HG02943 (cell line): ENCODE data around the gene MRPS10.
"Not testable (repeated sequence)": the region's sequence is repeated elsewhere in the genome, so short reads cannot be mapped to it uniquely, and the experiment has no call there.

Experiments used
- ATAC-seq: cut with Tn5 transposase; IDR thresholded peaks from one replicate; pipeline ENCODE4 v1.9.1; 2021; ENCODE audit warnings: mild to moderate bottlenecking, low read depth, moderate library complexity; ENCODE audit not compliant: unreplicated experiment

MRPS10 gene

DNA sequence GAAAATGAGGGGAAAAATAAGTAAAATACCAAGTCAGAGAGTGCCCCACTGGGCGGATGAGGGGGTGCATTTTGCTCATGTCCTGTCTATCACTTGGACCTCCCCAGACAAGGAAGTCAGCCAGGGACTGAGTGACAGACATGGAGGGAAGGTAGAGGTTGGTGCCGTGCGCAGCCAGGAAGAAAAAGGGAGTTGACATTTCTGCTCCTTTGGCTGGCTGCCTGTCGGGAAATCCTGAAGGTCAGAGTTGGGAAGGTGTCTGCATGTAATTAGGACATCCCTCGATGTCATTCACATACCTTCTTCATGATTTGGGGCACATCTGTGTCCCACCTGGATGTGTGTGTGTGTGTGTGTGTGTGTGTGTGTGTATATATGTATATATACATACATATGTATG is 35.6 kb downstream of the MRPS10 start:
- no peak for ATAC-seq

- ATAC-seq = no peak
Observed at GRCh38 chr6:42179945-42180313, 37.7 kb downstream of the MRPS10 start.

DNA sequence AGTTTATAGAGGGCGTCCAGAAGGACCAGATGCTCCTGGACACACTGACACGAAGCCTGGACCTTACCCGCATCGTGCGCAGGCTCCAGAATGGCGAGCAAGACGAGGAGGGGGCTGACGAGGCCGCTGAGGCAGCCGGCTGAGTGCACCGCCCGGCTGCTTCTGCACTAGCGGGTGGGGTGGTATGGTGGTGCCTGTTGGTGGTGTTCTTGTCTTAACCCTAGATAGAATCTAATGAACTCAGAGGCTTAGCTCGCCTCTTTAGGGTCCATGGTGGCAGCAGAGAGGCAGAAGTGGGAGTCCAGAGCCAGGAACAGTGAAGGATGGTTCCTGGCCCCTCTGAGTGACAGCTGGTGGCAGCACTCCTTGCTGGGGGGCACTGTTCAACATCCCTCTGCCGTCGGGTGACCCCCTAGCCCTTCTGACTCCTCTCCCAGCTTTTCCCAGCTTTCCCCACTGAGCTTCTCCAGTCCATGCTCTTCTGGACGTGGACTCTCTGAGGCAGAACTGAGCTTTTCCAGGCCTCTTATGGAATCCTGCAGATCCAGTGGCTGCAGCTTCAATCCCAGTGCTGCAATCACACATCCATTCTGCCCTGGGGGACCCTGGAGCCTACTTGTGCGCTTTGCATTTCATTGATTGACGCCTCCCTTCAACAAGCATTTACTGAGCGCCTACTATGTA is 38.3 kb downstream of the MRPS10 start:
- ATAC-seq = no peak

DNA sequence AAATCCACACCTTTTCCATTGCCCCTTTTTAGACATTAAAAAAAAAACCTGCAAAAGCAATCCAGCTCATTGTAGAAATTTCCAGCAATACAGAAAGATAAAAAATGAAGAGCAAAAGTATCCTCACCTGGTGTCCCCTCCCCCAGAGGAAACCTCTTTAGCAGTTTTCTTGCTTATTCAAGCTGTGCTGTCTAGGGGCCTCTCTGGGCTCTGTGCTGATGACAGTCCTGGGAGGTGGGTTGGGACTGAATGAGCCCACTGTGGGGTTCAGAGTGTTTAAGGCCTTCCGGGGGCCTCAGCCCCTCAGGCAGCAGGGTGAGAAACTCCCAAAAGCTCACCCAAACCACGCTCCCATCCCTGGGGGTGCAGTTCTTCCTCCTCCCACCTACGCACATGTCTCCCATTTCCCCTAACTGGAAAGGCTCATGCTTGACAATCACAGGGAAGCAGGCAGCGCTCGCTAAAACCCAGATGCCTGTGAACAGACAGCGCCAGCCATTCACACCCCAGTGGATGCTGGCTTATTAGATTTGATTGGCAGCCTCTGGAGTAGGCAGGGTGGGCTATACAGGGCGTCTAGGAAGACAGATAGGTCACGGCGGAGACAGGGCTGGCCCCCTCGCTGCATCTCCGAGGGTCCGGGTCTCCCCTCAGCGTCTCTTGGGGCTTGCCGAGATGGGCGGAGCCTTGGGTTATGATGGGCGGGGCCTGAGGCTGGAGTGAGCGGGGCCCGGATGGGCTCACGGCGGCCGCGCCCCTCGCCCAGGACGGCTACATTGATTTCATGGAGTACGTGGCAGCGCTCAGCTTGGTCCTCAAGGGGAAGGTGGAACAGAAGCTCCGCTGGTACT is 39.9 kb downstream of the MRPS10 start:
- no peak for ATAC-seq

DNA sequence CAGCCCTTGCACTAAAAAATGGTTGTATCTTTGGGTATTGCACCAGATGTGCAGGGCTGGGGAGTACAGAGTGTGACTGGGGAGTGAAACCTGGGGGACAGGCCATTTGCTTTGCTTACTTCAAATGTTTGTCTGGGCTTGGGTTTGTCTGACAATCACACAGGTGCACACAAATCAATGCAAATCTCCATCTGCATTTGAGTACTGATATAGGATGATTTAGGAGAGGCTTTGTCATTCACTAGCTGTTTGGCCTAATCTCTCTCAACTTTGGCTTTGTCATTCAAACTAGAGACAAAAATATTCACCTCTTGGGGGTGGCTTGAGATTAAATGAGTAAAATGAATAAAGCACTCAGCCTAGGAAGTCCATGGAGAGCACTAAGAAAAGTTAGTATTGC is 40.7 kb downstream of the MRPS10 start:
- ATAC-seq = no peak

DNA sequence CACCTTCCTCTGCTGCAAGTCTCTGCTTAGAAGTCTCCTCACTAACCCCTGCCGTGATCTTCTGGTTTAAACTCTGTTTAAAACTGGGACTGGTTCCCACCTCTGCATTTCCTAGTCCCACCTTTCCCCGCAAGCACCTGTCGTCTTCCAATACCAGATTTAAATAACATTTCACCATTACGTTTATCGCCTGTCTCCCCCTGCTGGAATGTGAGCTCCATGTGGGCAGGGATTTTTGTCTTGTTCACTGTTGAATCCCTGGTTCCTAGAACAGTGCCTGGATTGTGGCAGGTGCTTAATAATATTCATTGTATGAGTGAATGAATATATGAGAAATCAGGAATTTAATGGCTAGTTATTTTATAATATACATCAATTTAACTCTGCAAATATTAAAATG is 41.8 kb downstream of the MRPS10 start:
- ATAC-seq = no peak

GRCh38 chr6:42173101-42173500 is 44.6 kb downstream of the MRPS10 start, which contains the start of gene GUCA1A:
Gene GUCA1A, plus strand, starts transcription at chr6:42173364. Its CDS starts 250 bp downstream, at chr6:42173614.
- ATAC-seq = no peak

DNA sequence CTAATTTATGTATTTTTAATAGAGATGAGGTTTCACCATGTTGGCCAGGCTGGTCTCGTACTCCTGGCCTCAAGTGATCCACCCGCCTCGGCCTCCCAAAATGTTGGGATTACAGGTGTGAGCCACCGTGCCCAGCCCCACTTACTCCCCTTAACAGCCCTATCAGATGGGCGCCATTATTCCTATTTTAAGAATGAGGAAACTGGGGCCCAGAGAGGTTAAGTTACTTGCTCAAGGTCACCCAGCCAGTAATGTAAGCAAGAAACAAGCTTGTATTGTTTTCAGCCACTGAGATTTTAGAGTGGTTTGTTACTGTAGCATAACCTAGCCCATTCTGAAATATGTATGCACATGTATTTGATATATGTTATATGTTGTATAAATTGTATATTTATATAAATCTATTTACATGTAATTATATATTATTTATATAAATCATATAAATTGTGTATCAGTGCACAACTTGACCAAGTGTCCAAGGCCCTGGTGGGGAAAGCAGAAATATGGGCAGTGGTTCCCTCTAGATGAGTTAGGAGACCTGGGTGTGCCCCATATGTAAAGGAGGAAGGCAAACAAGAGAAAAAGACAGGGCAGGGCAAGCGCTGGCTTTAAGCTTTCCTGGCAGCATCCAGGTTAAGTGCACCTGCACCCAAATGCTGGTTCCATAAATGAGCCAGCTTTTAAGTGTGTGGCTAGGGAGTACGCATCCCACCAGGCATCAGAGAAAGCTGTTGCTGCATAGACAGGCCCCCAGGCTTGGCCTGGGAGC is 45.7 kb downstream of the MRPS10 start:
- no peak for ATAC-seq

GRCh38 chr6:42169780-42170179 is 47.9 kb downstream of the MRPS10 start:
- not testable (repeated sequence) for ATAC-seq

- ATAC-seq = no peak
Observed at GRCh38 chr6:42168650-42169049, 49.0 kb downstream of the MRPS10 start.

- no peak for ATAC-seq
Observed at GRCh38 chr6:42166444-42167141, 51.1 kb downstream of the MRPS10 start.

DNA sequence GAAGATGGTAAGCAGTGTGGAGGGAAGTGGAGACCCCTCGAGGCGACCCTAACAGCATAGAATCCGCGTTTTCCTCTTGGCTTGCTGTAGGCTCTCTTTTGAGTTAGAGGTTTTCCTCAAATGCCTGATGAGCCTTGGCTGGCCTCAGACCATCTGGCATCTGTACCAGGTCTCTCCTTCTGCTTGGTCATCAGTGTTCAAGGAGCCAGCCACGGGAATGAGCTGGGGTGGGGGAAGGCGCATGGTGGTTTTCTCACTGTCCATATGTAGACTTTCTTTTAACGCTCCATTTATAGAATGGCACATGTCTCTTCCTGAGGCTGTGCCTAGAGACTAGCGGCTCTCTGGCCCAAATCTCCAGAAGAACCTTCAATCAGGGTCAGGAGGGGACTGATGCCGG is 52.6 kb downstream of the MRPS10 start:
- ATAC-seq = no peak

DNA sequence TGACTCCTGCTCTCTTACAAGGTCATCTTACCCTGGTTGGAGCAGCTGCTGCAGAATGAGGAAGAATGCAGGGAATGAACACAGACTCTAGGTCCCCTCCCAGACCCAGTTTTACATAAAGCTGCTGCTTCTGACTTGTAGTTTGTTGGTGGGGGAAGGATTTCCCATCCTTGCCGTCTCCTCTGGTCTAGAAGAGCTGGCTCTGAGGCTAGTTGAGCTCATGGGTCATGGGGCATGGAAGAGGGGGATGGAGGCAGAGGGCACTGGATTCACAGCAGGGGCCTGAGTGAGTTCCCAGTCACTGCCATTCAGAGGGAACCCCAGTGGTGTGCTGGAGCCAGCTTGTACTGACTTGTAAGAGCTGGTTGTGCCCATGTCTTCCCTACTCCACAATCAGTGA is 53.7 kb downstream of the MRPS10 start:
- ATAC-seq = no peak

DNA sequence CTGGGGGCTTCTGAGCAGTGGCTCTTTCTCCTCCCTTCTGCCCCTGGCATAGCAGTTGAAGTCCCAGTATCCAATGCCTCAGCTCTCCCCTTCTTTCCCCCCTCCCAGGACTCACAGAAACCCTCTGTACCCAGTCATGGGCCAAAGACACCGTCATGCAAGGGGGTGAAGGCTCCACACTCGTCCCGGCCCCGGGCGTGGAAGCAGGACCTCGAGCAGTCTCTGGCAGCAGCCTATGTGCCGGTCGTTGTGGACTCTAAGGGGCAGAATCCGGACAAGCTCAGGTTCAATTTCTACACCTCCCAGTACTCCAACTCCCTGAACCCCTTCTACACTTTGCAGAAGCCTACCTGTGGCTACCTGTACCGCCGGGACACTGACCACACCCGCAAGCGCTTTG is 54.8 kb downstream of the MRPS10 start:
- ATAC-seq = no peak

- ATAC-seq = no peak
Observed at GRCh38 chr6:42162384-42162783, 55.3 kb downstream of the MRPS10 start.

DNA sequence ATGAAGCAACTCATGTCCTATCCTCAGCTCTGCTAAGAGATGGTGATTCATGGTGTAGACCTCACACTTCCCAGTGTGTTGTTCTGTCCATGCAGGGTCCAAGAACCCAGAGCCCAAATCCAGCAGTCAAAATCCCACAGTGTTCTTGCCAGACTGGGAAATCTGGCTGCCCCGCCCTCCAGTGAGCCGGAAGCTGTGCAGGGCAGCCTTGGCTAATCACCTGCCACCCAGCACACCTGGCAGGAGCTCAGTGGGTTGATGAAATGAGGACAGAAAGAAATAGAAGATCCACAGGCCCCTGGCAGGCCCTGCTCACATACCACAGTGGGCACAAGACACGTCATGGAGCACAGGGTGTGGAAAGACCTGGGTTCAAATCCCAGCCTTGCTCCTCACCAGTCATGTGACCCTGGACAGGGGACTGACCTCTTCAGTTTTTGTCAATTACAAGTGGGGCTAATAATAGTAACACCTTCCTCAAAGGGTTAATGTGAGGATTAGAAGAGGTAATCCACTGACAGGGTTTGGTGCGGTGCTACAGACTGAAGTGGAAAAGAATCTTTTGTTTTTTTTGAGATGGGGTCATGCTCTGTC is 58.1 kb downstream of the MRPS10 start:
- no peak for ATAC-seq

DNA sequence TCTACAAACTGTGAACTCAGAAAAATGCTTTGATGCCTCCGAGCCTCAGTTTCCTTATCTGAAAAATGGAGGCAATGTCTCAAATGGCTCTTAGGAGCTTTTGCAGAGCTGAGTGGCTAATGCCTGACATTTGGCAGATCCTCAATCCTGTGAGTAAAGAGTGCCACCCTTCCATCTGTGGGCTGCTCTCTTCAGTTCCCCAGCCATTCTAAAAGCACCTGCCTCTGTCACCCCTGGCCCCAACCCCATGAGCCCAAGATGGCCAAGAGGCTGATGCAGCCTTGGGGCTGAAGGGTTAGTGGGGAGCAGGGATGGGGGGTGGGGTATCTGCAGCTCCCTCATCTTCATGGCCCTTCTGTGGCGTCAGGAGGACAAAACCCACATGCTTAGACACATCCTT is 59.0 kb downstream of the MRPS10 start:
- ATAC-seq = no peak

GRCh38 chr6:42158011-42158410 is 59.6 kb downstream of the MRPS10 start:
- no peak for ATAC-seq
